ENCODE data around the gene CEP170.

GRCh38 chr1:243273945-243274344 lies 18.9 kb upstream of the CEP170 start:
- TF ChIP-seq CTCF (conservative IDR thresholded peaks at IDR 0.05; ENCODE audit: low read depth, low read length) (no peak), EZH2 (IDR thresholded peaks at IDR 0.05; ENCODE audit: borderline replicate concordance, low read depth, low read length, poor library complexity, severe bottlenecking) (no peak)
